ENCODE results near the gene CEP295NL. TPM values are rescaled to one million over a fixed set of nuclear protein-coding genes. Genes with fewer than 3 reads are reported as not detected.
"Not testable (repeated sequence)": the region's sequence is repeated elsewhere in the genome, so short reads cannot be mapped to it uniquely, and the experiment has no call there.

CEP295NL gene
- total RNA-seq, 2 donors from 2014 or later: 1.1 to 1.3 TPM

DNA sequence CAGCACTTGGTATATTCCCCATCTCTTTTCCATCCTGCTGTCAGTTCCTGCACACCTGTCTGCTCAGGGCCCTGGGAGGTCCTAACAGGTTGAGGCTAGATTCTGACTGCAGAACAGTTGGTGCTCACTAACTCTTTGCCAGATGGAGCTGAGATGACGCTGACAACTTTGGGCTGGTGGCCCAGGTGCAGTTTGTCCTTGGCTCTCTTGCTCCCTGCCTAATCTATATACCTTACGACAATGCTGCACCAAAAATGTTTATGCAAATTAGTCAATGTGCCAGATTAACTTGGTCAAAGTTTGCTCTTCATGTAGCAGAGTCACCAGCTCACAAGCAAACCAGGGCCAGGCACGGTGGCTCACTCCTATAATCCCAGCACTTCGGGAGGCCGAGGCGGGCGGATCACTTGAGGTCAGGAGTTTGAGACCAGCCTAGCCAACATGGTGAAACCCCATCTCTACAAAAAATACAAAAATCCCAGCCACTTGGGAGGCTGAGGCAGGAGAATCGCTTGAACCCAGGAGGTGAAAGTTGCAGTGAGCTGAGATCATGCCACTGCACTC is 26.0 kb downstream of the CEP295NL start:
- DNase-seq, ATAC-seq: not testable (repeated sequence)

GRCh38 chr17:78876094-78876597 is 26.9 kb downstream of the CEP295NL start:
- ATAC-seq (no peak), DNase-seq (no peak)
- intact Hi-C loops (cut with DNase I, micrococcal nuclease): loop anchor here in 1 of 2 donors (10.0 kb wide), 1 partner anchor 89 kb away; no protein-coding TSS in a partner anchor

More for the DNA sequence above, 26.0 kb downstream of the CEP295NL start:
- intact Hi-C loops (cut with DNase I, micrococcal nuclease): loop anchor here in 1 of 2 donors (10.0 kb wide), 1 partner anchor 88 kb away; no protein-coding TSS in a partner anchor

GRCh38 chr17:78875363-78876093 is 27.5 kb downstream of the CEP295NL start:
- DNase-seq: no peak
- ATAC-seq: no peak
- intact Hi-C loops (cut with DNase I, micrococcal nuclease): loop anchor here in 1 of 2 donors (10.0 kb wide), 1 partner anchor 89 kb away; no protein-coding TSS in a partner anchor

DNA sequence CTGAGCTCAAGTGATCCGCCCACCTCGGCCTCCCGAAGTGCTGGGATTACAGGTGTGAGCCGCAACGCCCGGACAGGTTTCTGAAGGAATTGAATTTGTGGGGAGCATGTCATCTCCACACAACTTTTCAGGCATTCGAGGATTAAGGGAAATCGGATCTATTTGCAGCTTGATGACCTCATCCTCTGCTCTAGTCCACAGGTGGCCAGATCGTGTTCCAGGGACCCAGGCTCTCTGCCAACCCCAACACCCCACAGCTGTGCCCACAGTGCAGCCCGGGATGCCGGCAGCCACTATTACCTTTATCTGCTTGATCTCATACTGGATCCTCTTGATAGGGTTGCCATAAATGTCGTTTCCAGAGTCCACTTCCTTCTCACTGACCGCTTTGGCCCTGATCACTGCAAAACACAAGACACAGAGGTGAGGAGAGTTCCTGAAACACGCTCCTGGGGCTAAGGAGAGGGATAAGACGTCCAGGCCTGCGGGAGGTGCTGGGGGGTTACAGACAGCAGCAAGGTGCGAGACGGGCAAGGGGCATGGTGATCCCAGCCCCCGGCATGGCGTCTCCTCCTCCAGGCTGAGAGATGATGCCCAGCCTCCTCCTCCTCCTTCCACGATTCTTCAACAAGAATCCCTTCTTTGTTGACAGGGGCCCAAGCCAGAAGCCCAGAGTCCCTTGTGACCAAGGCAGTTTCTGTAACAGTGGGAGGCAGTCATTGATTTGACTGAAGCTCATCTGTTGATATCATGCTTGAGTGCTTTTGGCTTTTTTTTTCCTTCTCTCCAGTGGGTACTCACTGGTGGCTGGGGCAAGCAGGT is 29.3 kb downstream of the CEP295NL start:
- no peak for DNase-seq
- no peak for ATAC-seq
- intact Hi-C loops (cut with DNase I, micrococcal nuclease): loop anchor here in 1 of 2 donors (10.0 kb wide), 1 partner anchor 91 kb away; no protein-coding TSS in a partner anchor

DNA sequence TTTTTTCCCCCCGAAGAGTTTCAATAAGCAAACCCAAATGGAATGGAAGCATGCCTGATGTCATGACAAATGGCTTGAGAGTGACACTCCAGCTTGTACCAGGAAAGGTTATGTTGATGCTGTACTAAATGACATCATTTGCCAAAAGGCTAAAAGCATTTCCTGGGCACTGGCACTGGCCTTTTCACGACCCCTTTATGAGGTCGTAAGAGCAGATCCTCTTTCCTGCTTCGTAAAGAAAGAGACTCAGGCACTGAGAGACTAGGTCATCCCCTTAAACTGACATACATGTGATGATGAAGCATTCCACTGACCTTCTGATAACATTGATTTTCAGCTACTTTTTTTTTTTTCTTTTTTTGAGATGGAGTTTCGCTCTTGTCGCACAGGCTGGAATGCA is 30.5 kb downstream of the CEP295NL start:
- no peak for ATAC-seq
- intact Hi-C loops (cut with DNase I, micrococcal nuclease): loop anchor here in 1 of 2 donors (10.0 kb wide), 1 partner anchor 92 kb away; no protein-coding TSS in a partner anchor

DNA sequence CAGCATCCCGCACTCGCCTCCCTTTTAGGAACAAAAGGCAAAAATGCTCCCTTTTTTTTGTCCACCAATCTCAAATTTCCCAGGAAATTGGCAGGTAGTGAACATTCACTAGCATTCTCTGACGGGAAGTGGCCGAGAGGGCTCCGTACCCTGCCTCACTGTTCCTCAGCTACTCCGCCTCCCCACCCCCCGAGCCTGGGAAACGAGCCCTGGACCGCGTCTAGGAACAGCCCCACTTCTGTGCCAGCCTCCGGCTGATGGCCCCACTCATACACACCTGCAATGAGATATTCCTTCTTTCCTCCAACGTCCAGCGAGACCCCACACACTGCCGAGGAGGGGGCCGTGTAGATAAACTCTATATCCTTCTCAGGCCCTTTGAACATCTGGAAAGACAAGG is 32.4 kb downstream of the CEP295NL start:
- DNase-seq (no peak), ATAC-seq (no peak)
- intact Hi-C loops (cut with DNase I, micrococcal nuclease): loop anchor here in 1 of 2 donors (10.0 kb wide), 1 partner anchor 94 kb away; no protein-coding TSS in a partner anchor

More for the DNA sequence above, 30.5 kb downstream of the CEP295NL start:
- no peak for DNase-seq

- intact Hi-C loops (cut with DNase I, micrococcal nuclease): loop anchor here in 1 of 2 donors (5.0 kb wide), 1 partner anchor 104 kb away; no protein-coding TSS in a partner anchor
- DNase-seq (no peak), ATAC-seq (no peak)
These were observed 34.6 kb downstream of the CEP295NL start for GRCh38 chr17:78868391-78868790.

GRCh38 chr17:78867046-78867445 is 36.0 kb downstream of the CEP295NL start:
- intact Hi-C loops (cut with DNase I, micrococcal nuclease): loop anchor here in 1 of 2 donors (5.0 kb wide), 1 partner anchor 105 kb away; no protein-coding TSS in a partner anchor
- not testable (repeated sequence) for DNase-seq, ATAC-seq

DNA sequence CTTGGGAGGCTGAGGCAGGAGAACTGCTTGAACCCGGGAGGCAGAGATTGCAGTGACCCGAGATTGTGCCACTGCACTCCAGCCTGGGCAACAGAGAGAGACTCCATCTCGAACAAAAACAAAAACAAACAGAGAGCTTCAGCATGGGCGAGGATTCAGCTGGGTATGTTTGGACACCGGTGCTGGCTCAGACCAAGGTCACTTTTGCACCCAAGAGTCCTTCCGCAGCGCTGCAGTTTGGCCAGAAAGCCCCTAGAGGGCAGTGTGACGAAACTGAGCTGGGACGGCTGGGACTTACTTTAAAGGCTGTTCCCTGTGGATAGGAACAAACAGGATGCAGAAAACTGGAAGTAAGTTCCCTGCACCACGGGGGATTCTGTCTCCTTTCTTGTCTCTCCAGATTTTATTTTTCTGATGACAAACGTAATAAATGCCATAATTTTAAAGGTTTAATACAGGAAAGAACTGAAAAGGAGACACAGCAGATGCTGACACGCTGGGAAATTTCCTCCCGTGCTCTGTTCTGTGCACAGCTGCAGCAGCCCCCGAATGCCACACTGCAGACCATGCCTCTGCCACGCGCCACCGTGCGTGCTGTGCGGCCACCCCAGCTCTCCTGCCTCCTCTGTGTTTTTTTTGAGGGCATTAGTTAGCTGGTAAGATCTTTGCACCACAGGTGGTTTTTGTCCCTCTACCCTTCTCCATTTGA is 37.2 kb downstream of the CEP295NL start:
- peak; percentile 83 for ATAC-seq
- DNase-seq: peak; percentile 57 to 81
- intact Hi-C loops (cut with DNase I, micrococcal nuclease): loop anchor here in 1 of 2 donors (5.0 kb wide), 1 partner anchor 106 kb away; no protein-coding TSS in a partner anchor

DNA sequence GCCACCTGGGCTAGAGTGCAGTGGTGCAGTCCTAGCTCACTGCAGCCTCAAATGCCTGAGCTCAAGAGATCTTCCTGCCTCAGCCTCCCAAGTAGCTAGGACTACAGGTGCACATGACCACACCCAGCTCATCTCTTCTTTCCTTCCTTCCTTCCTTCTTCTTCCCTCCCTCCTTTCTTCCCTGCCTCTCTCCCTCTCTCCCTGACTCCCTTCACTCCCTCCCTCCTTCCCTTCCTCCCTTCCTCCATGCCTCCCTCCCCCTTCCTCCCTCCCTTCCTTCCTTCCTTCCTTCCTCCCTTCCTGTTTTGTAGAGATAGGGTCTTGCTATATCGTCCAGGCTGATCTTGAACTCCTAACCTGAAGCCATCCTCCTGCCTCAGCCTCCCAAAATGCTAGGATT is 38.9 kb downstream of the CEP295NL start:
- intact Hi-C loops (cut with DNase I, micrococcal nuclease): no loop called here
- ATAC-seq (no peak), DNase-seq (no peak)

- peak; percentile 58 to 85 for DNase-seq
- intact Hi-C loops (cut with DNase I, micrococcal nuclease): no loop called here
- peak; percentile 86 for ATAC-seq
These were observed 40.7 kb downstream of the CEP295NL start for GRCh38 chr17:78862073-78863023.

DNA sequence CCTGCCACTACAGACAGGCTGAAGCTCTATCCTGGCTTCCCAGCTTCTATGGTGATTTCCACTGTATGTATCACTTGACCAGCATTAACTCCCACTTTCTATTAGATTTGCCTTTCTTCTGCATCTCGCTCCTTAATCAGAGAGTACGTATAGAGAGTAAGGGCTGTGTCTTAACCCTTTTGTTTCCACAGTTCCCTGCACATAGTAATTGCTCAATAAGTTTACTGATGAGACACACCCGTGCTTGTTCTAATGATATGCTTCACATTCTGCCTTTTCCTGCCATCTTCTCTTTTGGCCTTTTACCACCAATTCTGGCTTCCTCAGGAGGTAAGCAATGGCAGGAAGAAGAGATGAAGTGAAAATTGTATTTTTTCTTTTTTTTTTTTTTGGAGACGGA is 41.8 kb downstream of the CEP295NL start:
- DNase-seq: no peak
- intact Hi-C loops (cut with DNase I, micrococcal nuclease): no loop called here
- no peak for ATAC-seq

- DNase-seq (no peak), ATAC-seq (no peak)
- intact Hi-C loops (cut with DNase I, micrococcal nuclease): no loop called here
These were observed 44.0 kb downstream of the CEP295NL start for GRCh38 chr17:78859051-78859450.

DNA sequence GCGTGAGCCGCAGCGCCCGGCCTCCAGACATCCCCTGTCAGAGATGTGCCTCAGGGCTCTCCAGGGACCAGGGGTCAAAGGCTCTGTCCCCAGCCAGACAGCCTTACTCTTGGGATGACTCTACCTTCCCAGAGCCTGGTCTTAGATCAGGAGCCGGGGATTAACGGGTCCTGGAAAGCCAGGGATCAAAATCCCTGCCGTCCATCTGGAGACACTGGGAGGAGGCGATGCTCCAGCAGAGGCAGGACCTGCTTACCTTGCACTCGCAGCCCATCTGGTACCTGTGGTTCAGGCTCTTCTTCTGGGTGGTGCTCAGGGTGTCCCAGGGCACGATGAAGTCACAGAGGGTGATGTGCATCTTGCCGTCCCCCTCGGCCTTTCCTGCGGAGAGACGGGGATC is 45.7 kb downstream of the CEP295NL start:
- DNase-seq (no peak), ATAC-seq (no peak)
- intact Hi-C loops (cut with DNase I, micrococcal nuclease): no loop called here

- intact Hi-C loops (cut with DNase I, micrococcal nuclease): no loop called here
- ATAC-seq (no peak), DNase-seq (no peak)
These were observed 47.3 kb downstream of the CEP295NL start for GRCh38 chr17:78855561-78856165.

DNA sequence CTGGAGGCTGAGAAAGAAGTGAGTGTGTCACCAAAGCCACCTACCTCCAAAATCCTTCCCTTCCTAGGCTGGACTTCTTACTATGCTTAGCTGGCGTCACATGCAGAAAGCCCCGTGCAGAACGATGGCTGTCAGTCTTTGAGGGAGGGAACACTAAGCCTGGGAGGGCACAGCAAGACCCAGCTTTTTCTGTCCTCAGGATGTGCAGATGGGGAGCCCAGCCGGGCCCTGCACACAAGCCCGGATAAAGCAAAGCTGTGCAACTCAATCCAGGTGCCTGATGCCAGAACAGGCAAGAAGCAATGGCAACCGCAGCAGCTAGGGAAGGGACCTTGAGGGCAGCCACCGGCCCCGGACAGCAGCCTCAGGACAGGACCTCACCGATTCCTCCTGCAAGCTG is 48.5 kb downstream of the CEP295NL start:
- intact Hi-C loops (cut with DNase I, micrococcal nuclease): no loop called here
- ATAC-seq: peak; percentile 15

GRCh38 chr17:78853926-78854394 is 49.0 kb downstream of the CEP295NL start:
- DNase-seq: peak; percentile 66 to 82
- peak; percentile 89 for ATAC-seq
- intact Hi-C loops (cut with DNase I, micrococcal nuclease): no loop called here

More for the DNA sequence above, 48.5 kb downstream of the CEP295NL start:
- DNase-seq: no peak

Data from left colon (tissue), 2 donors.